Epithelial cell of proximal tubule (primary cell): ENCODE data around the gene PCYT2. TPM values are rescaled to one million over a fixed set of nuclear protein-coding genes. Genes with fewer than 3 reads are reported as not detected.
A peak's percentile ranks its signal among the peaks of the same experiment; 100 is the strongest.
"Not testable (repeated sequence)": the region's sequence is repeated elsewhere in the genome, so short reads cannot be mapped to it uniquely, and the experiment has no call there.

Experiments used
- DNase-seq: peaks from one replicate; pipeline ENCODE4 v3.0.0-alpha.2; 2011; ENCODE audit warnings: low read depth
- H3K4me3 ChIP-seq: 2 replicates; pipeline ENCODE4 v1.5.1; 2011; ENCODE audit warnings: low read depth, mild to moderate bottlenecking, low read length
- total RNA-seq: library from RNA; depleted of rRNA; stranded (reverse); fragments of >200 nt; gene quantifications from 2 replicates; pipeline ENCODE4 v1.2.3, GENCODE V29; 2015
- TF ChIP-seq, protein P1 (sequence below): conservative IDR thresholded peaks from 2 replicates; pipeline ENCODE4 v1.5.1; 2012; ENCODE audit warnings: low read depth, mild to moderate bottlenecking, low read length

Gene PCYT2
- total RNA-seq, 1 donor from 2014 or later: 24.3 TPM

DNA sequence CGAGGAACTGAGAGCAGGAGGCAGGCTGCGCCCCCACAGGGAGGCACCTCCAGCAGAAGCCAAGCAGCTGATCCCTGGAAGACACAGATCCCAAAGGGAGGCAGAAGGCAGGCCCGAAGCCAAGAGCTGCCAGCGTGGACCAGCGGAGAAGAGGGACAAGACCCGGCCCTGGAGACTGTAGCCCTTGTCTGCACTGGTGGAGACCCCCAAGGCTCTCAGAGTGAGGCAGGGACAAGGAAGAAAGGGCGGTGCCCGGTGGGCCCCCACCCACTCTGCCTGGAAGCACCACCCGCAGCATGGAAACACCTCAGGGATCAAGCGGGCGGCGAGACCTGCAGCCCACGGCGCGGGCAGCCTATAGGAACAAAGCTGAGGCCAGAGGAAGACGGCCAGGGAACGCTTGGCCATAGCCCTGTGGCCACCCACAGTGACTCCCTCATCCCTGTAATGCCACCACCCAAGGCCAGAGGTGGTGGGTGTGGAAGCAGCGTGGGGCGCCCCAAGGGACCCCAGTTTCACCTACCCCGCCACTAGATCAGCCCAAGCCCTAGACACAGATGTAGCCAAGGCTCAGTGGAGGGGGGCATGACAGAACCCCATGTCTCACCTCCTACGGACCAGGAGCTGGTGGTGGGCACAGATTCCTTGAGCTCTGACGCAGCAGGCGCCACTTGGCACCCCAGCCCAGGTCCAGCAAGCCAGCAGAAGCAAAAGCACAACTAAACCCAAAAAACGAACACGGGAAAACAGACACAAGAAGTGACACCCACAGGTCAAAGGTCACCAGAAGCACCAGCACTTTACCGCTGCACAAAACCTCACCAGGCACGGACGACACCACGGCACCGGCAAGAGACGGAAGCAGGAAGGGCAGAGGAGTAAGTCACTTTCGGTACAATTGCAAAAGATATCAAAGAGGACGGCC is 9.7 kb upstream of the PCYT2 start:
- no peak overlapping the region for H3K4me3 ChIP-seq
- no peak for DNase-seq
- TF ChIP-seq, protein P1, sequence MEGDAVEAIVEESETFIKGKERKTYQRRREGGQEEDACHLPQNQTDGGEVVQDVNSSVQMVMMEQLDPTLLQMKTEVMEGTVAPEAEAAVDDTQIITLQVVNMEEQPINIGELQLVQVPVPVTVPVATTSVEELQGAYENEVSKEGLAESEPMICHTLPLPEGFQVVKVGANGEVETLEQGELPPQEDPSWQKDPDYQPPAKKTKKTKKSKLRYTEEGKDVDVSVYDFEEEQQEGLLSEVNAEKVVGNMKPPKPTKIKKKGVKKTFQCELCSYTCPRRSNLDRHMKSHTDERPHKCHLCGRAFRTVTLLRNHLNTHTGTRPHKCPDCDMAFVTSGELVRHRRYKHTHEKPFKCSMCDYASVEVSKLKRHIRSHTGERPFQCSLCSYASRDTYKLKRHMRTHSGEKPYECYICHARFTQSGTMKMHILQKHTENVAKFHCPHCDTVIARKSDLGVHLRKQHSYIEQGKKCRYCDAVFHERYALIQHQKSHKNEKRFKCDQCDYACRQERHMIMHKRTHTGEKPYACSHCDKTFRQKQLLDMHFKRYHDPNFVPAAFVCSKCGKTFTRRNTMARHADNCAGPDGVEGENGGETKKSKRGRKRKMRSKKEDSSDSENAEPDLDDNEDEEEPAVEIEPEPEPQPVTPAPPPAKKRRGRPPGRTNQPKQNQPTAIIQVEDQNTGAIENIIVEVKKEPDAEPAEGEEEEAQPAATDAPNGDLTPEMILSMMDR: no peak

DNA sequence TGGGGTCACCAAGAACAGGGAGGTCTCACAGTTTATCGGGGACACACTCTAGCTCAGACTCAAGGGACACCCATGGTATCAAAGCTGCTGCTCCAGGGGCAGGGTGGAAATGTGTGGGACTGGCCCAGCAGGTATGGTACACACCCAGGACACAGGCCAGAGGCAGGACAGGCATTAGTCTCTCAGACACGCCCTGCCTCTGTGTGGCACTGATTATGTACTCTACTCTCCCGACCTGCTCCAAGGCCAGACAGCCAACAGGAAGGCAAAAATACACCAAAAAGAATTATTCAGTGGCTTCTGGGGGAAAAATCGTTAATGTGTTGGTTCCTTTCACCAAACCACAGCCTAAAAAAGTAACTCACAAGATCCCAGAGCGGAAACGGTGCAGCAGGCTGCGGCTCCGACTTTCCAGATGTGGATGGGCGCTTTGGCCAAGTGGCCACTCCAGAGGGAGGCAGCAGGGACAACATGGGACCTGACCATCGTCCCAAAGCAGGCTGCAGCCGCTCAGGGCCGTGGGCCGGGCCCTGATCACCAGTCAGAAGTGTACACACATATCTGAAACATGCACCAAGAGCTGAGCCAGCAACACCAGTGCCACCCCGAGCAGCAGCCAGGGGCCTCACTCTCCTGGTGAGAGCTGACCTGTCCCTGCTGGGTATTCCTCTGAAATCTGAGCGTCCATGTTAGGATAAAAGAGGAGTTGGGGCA is 7.8 kb upstream of the PCYT2 start:
- H3K4me3 ChIP-seq: no peak overlapping the region
- no peak for DNase-seq
- TF ChIP-seq, protein P1: no peak

GRCh38 chr17:81918333-81918669 is 7.1 kb upstream of the PCYT2 start:
- not testable (repeated sequence) for DNase-seq
- peak overlapping the region; percentile 79 for H3K4me3 ChIP-seq

GRCh38 chr17:81917565-81918332 is 6.5 kb upstream of the PCYT2 start, which contains the start of gene SIRT7:
Gene SIRT7 (minus strand): TSS chr17:81918176. CDS start chr17:81918131, 45 bp downstream.
- TF ChIP-seq, protein P1: no peak
- DNase-seq: no peak
- H3K4me3 ChIP-seq: peak within 1 kb of the TSS; percentile 79

GRCh38 chr17:81916234-81917001 is 5.2 kb upstream of the PCYT2 start:
- peak overlapping the region; percentile 79 for H3K4me3 ChIP-seq
- peak; percentile 61 for DNase-seq
- TF ChIP-seq, protein P1: no peak

DNA sequence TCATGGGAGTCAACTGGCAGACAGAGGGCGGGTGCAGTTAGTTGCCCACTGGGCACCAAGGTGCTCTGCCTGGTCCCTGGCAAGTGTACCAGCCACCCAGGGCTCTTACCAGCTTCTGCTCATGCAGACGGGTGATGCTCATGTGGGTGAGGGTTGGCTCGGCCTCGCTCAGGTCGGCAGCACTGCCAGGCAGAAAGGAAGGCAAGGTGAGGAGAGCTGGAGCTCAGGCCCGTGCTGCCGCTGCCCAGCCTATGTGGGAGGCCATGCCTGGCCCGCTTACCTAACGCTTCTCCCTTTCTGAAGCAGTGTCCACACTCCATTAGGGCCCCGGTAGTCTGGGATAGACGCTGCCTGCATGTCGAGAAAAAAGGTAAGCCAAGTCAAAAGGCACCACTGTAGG is 4.1 kb upstream of the PCYT2 start:
- DNase-seq: no peak
- no peak overlapping the region for H3K4me3 ChIP-seq
- TF ChIP-seq, protein P1: no peak
